ENCODE data around the gene C18orf63. TPM values are rescaled to one million over a fixed set of nuclear protein-coding genes. Genes with fewer than 3 reads are reported as not detected.
A peak's percentile ranks its signal among the peaks of the same experiment; 100 is the strongest.

C18orf63 gene
- polyA plus RNA-seq, 10 donors: 0.03 to 0.11 TPM; not detected in 8

DNA sequence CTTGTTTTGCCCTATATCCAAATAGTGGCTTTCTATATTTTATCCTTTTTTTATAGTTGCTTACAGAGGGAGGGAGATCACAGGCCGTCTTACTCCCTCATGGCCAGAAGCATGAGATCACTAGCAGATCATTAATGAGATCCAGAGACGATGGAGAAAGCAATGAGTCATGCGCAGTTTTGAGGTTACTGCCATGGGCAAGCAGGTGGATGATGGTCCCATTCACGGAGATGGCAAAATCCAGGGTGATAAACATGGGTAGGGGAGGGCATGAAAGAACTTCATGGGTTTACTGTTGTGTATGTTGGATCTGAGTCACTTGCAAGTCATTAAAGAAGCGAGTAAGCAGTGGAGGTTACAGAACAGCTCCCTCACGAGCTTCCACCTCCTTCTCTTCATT is 60.4 kb downstream of the C18orf63 start:
- no peak for DNase-seq

- no peak for DNase-seq
Observed at GRCh38 chr18:74376523-74376922, 60.9 kb downstream of the C18orf63 start.

- no peak for DNase-seq
Observed at GRCh38 chr18:74377776-74378175, 62.1 kb downstream of the C18orf63 start.

DNA sequence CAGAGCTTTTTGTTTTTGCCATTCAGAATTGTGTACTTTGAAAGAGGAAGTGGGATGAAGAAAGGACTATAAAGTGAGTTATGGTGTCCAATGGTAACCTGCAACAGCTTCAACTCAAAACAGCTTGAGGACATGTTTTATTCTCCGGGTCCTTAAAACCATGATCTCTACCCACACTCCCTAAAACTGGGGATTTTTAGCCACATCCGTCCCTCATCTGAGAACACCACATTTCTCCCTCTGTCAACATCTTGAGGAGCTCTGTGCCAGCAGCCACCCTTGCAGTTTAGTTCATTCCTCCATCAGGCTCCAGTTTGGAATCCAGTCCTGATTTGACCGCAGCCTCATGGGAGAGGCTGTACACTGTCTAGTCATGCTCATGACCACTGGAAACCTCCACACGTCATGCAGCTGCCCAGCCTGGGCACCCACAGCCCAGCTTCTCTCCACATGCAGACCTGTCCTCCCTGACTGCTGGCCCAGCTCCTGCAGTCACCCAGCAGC is 62.6 kb downstream of the C18orf63 start:
- DNase-seq: no peak

GRCh38 chr18:74380916-74381315 is 65.3 kb downstream of the C18orf63 start:
- no peak for DNase-seq

DNA sequence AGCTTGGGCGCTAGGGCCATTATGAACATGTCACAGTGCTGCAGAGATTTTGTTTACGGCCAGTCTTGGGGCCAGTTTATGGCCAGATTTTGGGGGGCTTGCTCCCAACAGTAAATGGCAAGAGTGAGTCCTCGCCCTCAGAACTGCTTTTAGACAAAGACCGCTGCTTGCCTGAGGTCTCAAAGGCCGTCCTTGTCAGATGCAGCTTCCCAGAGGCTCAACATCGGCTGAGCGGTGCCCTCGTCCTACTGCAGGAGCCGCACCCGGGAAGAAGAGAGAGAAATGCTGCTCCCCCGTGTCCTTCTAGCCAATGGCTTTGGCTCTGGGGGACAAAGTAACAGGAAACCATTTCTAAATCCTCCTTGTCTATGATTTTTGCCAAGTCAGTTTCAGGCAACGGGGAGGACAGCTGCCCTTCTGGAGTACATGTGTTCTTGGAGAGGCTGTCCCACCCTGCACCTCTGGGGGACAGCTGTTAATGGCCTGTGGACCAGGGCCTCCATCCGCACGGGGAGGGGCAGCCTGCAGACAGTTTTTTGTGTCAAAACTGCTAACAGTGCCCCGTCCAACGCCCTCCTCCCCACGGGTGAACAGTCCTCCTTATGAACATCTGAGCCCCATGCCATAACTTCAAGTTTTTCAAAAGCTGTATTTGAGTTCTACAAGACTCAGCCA is 66.1 kb downstream of the C18orf63 start:
- peak in 1 of 3 donors; percentile 56 for DNase-seq

GRCh38 chr18:74382481-74383017 is 66.9 kb downstream of the C18orf63 start:
- no peak for DNase-seq

GRCh38 chr18:74387383-74387782 is 71.7 kb downstream of the C18orf63 start:
- DNase-seq: peak in 2 of 3 donors; percentile 63 to 79

GRCh38 chr18:74388227-74388626 is 72.6 kb downstream of the C18orf63 start:
- peak in 1 of 3 donors; percentile 57 for DNase-seq

DNA sequence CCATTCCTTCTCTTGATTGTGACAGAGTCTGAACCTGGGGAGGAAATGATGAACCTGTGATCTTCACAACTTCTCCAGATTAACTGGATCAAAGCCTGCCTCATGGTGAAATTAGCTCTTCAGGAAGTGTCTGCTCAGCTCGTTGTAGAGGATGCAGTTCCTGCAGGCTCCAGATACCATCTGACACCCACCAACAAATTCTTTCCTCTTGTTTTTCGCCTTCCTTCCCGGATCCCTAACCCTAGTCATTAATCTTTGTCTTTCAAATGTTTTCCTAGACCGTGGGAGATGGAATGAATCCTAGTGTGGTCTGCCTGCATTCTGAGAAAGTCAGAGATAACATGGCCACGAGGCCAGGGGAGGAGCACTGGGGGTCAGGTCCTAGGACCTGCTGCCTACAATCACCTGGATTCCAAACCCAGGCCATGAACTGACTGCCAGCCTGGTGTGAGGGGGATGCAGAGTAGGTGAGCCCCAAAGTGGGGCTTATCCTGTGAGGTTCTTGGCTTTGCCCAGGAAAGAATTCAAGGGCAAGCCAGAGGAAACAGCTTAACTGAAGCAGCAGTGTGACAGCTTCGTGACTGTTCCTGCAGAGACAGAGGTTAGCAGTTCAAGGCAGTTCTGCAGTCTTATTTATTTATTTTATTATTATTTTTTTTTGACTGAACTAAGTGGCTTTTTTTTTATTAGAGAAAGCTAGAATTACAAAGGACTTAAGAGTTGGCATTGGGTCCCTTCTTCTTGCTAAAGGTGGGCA is 73.7 kb downstream of the C18orf63 start:
- no peak for DNase-seq

DNA sequence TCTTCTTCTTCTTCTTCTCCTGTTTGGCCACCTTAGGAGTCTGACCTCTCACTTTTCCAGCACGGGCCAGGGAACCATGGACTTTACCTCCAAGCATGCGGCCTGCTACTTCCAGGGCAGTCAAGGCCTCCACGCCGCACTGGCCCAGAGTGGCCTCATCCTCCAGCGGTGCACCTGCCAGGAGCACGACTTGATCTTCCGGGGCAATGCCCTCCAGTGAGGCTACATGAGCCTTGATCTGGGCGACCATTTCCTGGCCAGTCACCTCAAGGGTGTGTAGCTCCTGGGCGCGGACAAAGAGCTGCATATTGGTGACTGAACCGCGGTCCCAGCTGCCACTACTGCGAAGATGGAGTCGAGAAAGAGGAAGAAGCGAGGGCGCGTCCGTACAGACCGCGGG is 74.4 kb downstream of the C18orf63 start:
- DNase-seq: no peak

GRCh38 chr18:74390900-74391299 is 75.3 kb downstream of the C18orf63 start:
- DNase-seq: no peak

GRCh38 chr18:74392323-74392722 is 76.7 kb downstream of the C18orf63 start:
- no peak for DNase-seq

- DNase-seq: no peak
Observed at GRCh38 chr18:74395006-74395405, 79.4 kb downstream of the C18orf63 start.

GRCh38 chr18:74395648-74396154 is 80.1 kb downstream of the C18orf63 start:
- no peak for DNase-seq

GRCh38 chr18:74396171-74397169 is 80.8 kb downstream of the C18orf63 start:
- peak; percentile 67 to 93 (median 85) for DNase-seq

- no peak for DNase-seq
Observed at GRCh38 chr18:74397572-74397971, 81.9 kb downstream of the C18orf63 start.

GRCh38 chr18:74399091-74399887 is 83.7 kb downstream of the C18orf63 start:
- peak in 1 of 3 donors; percentile 57 for DNase-seq

- peak; percentile 40 to 79 (median 57) for DNase-seq
Observed at GRCh38 chr18:74400813-74401212, 85.2 kb downstream of the C18orf63 start.

DNA sequence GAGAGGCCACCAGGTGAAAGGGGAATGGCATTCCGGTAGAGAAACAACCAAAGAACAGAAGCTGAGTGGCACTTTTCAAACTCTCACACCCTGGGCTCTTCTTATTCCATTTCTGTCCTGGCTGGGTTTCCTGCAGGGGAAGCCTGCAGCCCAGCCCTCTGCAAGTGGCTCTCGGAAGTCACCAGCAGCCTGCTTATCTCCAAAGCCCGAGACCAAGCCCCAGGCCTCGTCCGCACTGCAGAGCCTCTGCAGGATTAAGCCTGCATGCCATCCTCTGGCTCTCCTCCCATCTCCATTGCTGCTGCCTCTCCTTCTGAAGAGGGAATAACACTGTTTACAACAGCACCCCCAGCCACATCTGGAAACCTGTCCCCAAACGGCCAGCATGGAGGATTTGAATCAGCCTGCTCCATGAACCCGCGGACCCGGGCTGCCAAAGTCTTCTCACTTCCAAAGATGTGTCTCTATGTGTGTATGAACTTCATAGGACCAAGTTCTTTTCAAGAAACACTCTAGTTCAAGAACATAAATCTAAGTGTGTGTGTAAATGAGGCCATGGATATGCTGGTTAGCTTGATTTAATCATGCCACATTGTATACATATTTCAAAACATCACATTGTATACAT is 87.3 kb downstream of the C18orf63 start:
- no peak for DNase-seq

All from muscle of back (tissue), 11 donors.